NCI-H460 (cell line): Measurements from ENCODE around the gene STAT5A. TPM values are rescaled to one million over a fixed set of nuclear protein-coding genes. Genes with fewer than 3 reads are reported as not detected.
"Not testable (repeated sequence)": the region's sequence is repeated elsewhere in the genome, so short reads cannot be mapped to it uniquely, and the experiment has no call there.

ENCODE experiments used
- DNase-seq: peaks from one replicate; pipeline ENCODE4 v3.0.0-alpha.2; 2016; ENCODE audit warnings: low read depth; ENCODE audit errors: extremely low read depth
- total RNA-seq: library from RNA; depleted of rRNA; stranded (reverse); fragments of >200 nt; shearing (Covaris generic); gene quantifications from 2 replicates; pipeline ENCODE4 v1.2.3, GENCODE V29; 2014

The STAT5A gene
- total RNA-seq, 1 experiment from 2014 or later, result 1.6 TPM

GRCh38 chr17:42305031-42305330, 16.7 kb downstream of the STAT5A start:
- not testable (repeated sequence) for DNase-seq

DNA sequence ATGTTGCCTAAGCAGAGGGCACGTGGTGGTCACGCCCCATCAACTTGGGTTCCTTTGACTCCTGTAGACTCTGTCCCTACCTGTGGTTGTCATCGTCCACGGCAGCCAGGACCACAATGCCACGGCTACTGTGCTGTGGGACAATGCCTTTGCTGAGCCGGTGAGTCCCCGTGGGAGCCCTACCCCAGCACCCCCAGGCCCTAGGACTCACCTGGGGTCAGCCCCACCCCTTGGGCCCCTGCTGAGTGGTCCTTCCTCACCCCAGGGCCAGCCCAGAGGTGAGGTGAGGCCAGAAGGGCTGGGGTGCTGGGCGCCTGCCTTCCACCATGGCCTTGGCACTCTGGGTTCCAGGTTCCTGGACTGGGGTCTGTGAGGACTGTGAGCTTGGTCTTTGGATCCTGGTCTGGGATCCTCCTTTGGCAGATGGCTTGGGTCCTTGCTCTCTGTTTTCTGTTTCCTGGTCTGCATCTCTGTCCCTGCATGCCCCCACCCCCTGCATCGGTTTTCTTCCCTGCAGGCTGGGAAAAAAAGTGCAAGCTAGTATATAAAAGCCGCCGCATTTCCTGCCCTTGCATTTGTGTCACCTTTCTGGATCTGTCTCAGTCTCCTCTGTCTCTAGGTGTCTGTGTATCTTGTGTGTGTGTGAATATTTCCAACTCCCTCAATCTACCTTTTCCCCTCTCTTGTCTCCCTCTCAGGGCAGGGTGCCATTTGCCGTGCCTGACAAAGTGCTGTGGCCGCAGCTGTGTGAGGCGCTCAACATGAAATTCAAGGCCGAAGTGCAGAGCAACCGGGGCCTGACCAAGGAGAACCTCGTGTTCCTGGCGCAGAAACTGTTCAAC, 17.5 kb downstream of the STAT5A start:
- DNase-seq, result no peak

DNA sequence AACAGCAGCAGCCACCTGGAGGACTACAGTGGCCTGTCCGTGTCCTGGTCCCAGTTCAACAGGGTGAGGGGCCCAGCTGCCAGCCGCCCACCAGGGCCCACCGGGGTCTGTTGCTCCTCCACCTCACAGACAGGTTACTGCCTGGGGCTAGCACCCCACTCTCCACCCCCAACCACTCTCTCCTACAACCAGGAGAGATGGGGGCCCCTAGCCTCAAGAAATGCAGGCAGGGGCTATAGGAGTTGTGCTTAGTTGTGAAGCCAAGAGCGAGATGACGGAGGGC, 18.0 kb downstream of the STAT5A start:
- DNase-seq, result no peak

DNA sequence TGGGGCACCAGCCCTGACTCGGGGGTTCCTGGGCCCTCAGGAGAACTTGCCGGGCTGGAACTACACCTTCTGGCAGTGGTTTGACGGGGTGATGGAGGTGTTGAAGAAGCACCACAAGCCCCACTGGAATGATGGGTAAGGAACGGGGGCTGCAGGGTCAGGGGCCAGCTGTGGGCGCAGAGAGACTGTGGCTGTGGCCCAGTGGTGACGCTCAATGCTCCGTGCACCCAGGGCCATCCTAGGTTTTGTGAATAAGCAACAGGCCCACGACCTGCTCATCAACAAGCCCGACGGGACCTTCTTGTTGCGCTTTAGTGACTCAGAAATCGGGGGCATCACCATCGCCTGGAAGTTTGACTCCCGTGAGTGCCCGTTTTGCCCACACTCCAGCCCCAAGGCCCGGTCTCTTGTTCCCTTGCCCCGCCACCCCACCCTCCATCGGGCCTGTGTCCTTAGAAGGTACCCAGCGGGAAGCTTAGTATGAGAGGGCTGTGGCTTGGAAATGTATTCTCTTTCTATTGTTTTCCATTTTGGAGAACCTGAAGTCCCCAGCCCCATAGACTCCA, 19.1 kb downstream of the STAT5A start:
- DNase-seq, result no peak

GRCh38 chr17:42308446-42308845, 20.1 kb downstream of the STAT5A start:
- DNase-seq, result no peak

GRCh38 chr17:42309142-42309541, 20.8 kb downstream of the STAT5A start:
- DNase-seq, result no peak

- DNase-seq, result no peak
These were observed 21.9 kb downstream of the STAT5A start for GRCh38 chr17:42309986-42310786.

DNA sequence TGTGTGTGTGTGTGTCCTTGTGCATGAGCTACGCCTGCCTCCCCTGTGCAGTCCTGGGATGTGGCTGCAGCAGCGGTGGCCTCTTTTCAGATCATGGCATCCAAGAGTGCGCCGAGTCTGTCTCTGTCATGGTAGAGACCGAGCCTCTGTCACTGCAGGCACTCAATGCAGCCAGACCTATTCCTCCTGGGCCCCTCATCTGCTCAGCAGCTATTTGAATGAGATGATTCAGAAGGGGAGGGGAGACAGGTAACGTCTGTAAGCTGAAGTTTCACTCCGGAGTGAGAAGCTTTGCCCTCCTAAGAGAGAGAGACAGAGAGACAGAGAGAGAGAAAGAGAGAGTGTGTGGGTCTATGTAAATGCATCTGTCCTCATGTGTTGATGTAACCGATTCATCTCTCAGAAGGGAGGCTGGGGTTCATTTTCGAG, 22.5 kb downstream of the STAT5A start:
- DNase-seq, result no peak

GRCh38 chr17:42311240-42312034, 23.1 kb downstream of the STAT5A start:
- DNase-seq, result no peak

GRCh38 chr17:42312035-42312284, 23.7 kb downstream of the STAT5A start:
- no peak for DNase-seq

DNA sequence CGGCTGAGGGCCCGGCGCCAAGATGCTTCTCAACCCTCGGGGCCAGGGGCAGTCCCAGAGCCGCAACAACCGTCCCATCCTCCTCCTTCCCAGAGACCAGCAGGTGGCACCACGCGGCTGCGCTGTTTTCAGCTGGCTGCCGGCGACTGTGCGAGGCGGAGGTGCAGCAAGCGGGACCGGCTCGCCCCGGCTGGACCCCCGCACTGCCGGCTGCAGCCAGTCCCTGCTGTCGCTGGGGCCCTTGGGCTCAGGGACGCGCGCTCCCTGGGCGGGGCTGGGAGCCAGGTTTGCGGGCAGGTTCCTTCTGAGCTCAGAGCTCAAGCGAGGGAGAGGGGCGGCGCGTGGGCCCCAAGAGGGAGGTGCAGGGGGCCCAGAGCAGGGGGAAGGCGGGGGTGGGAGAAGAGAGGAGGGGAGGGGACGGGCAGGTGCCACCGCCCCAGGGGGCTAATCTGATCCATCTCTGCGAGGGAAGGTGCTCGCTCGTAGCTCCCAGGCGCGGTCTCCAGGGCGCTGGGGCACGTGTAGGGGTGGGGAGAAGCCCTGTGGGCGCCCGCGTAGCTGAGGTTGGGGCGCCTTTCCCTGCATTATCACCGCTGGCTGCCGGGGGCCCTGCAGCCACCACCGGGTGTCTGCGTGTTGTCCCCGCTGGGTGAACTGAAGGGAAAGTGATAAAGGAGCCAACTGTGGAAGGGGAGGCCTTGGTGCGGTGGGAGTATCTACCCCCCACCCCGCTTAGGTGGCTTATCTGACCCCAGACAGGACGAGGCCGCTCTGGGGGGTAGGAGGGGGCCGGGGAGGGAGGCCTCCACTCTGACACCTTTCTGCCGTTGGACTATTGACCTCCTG, 24.2 kb downstream of the STAT5A start:
- DNase-seq, result peak; percentile 58

- no peak for DNase-seq
These were observed 25.1 kb downstream of the STAT5A start for GRCh38 chr17:42313389-42313772.

- DNase-seq, result no peak
These were observed 25.7 kb downstream of the STAT5A start for GRCh38 chr17:42313773-42314566.

- no peak for DNase-seq
These were observed 27.3 kb downstream of the STAT5A start for GRCh38 chr17:42315402-42316156.

DNA sequence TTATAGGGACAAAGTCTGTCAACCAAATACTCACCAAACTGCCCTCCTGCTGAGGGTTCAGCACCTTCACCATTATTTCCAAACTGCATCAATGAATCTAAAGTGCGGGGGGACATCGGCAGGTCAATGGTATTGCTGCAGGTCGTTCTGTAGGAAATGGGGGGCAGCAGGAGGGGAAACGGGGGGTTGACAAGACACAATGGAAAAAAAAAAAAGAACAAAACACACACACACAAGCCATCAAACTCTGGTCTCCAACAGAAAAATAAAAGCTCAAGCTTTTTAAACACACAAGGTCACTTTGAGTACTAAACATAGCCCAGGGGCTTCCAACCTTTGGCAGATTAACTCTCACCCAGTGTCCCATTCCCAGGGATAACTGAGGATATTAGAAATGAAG, 28.5 kb downstream of the STAT5A start:
- no peak for DNase-seq

- DNase-seq, result no peak
These were observed 29.1 kb downstream of the STAT5A start for GRCh38 chr17:42317266-42317845.

GRCh38 chr17:42317967-42318366, 29.7 kb downstream of the STAT5A start:
- DNase-seq, result not testable (repeated sequence)

- no peak for DNase-seq
These were observed 33.3 kb downstream of the STAT5A start for GRCh38 chr17:42321555-42321954.
